Measurements from ENCODE around the gene ZNF784. TPM values are rescaled to one million over a fixed set of nuclear protein-coding genes. Genes with fewer than 3 reads are reported as not detected.

Gene ZNF784
- total RNA-seq, 2 experiments from 2014 or later = 3.4 to 4.0 TPM

GRCh38 chr19:55599842-55600661, 24.3 kb downstream of the ZNF784 start, which contains the start of gene ZNF524:
ZNF524 (plus strand) TSS chr19:55600288; CDS start chr19:55602113, 1,825 bp downstream.
- peak; percentile 93 for DNase-seq (ENCODE audit: low spot score)
- H3K9me3 ChIP-seq (ENCODE audit: low read length) = no peaks in the 10 kb centered on the region
- TF ChIP-seq CTCF (conservative IDR thresholded peaks at IDR 0.05; ENCODE audit: low read length) (no peak), EZH2phosphoT487 (IDR thresholded peaks at IDR 0.05; ENCODE audit: borderline replicate concordance, low read depth, low read length) (no peak)
- no TSS peak for BruUV-seq (replicated peaks)
- H2AFZ ChIP-seq (ENCODE audit: low read length) = peak within 1 kb of the TSS; percentile 66
- no peaks in the 10 kb centered on the region for H4K20me1 ChIP-seq (ENCODE audit: insufficient read depth, low read length)
- H3K4me1 ChIP-seq (ENCODE audit: insufficient read depth, low read length, poor library complexity, severe bottlenecking) = peaks cover 36% of the 10 kb centered on the region
- H3K9me2 ChIP-seq (ENCODE audit: insufficient read depth, low read length) = no peaks in the 10 kb centered on the region
- H3K4me3 ChIP-seq (ENCODE audit: low read depth, low read length, poor library complexity, severe bottlenecking) = peak within 1 kb of the TSS; percentile 74
- H3K79me2 ChIP-seq (ENCODE audit: insufficient read depth, low read depth, low read length) = no peaks in the 10 kb centered on the region
- POLR2A ChIA-PET = interaction anchor here (0.8 to 1.6 kb wide), 3 partner anchors 14 to 47 kb away, joined by 3 to 15 read pairs (median 7); partner anchors contain the start of gene ZNF784
- H3K27ac ChIP-seq (ENCODE audit: low read depth, low read length, poor library complexity, severe bottlenecking) = peak within 1 kb of the TSS; percentile 94
- H3K36me3 ChIP-seq (ENCODE audit: insufficient read depth, low read length) = peaks cover 19% of the 10 kb centered on the region
- peak within 1 kb of the TSS; percentile 100 for H3K4me2 ChIP-seq (ENCODE audit: low read length)
- intact Hi-C loops (cut with micrococcal nuclease; ENCODE audit: unreplicated experiment) = loop anchor here (1.0 to 2.0 kb wide), 2 partner anchors 19 to 43 kb away; partner anchors contain the start of genes ZNF579 and ZNF581
- CTCF ChIA-PET (ENCODE audit: unreplicated experiment) = interaction anchor here (0.6 kb wide), 1 partner anchor 231 kb away, joined by 7 read pairs; no protein-coding TSS in a partner anchor

- peak within 1 kb of the TSS; percentile 74 for H3K4me3 ChIP-seq (ENCODE audit: low read depth, low read length, poor library complexity, severe bottlenecking)
- H3K4me2 ChIP-seq (ENCODE audit: low read length) = peak within 1 kb of the TSS; percentile 100
- ChIA-PET POLR2A (interaction anchor here (0.8 to 1.6 kb wide), 4 partner anchors 12 to 48 kb away, joined by 3 to 15 read pairs (median 6); partner anchors contain the start of gene ZNF784), CTCF (ENCODE audit: unreplicated experiment) (no interaction called here)
- no peaks in the 10 kb centered on the region for H3K9me2 ChIP-seq (ENCODE audit: insufficient read depth, low read length)
- H2AFZ ChIP-seq (ENCODE audit: low read length) = peak within 1 kb of the TSS; percentile 66
- H4K20me1 ChIP-seq (ENCODE audit: insufficient read depth, low read length) = no peaks in the 10 kb centered on the region
- H3K36me3 ChIP-seq (ENCODE audit: insufficient read depth, low read length) = peaks cover 24% of the 10 kb centered on the region
- BruUV-seq (replicated peaks) = no TSS peak
- TF ChIP-seq EZH2phosphoT487 (IDR thresholded peaks at IDR 0.05; ENCODE audit: borderline replicate concordance, low read depth, low read length) = no peak
- TF ChIP-seq CTCF (conservative IDR thresholded peaks at IDR 0.05; ENCODE audit: low read length) = no peak
- H3K9me3 ChIP-seq (ENCODE audit: low read length) = no peaks in the 10 kb centered on the region
- peaks cover 32% of the 10 kb centered on the region for H3K4me1 ChIP-seq (ENCODE audit: insufficient read depth, low read length, poor library complexity, severe bottlenecking)
- DNase-seq (ENCODE audit: low spot score) = peak; percentile 98
- H3K27ac ChIP-seq (ENCODE audit: low read depth, low read length, poor library complexity, severe bottlenecking) = peak within 1 kb of the TSS; percentile 94
- intact Hi-C loops (cut with micrococcal nuclease; ENCODE audit: unreplicated experiment) = loop anchor here (1.0 to 2.0 kb wide), 2 partner anchors 19 to 44 kb away; partner anchors contain the start of genes ZNF579 and ZNF581
- H3K79me2 ChIP-seq (ENCODE audit: insufficient read depth, low read depth, low read length) = no peaks in the 10 kb centered on the region
These were observed 24.9 kb downstream of the ZNF784 start, which contains the start of gene FIZ1 for GRCh38 chr19:55599468-55599841. FIZ1 (minus strand) TSS chr19:55599517; CDS start chr19:55597865, 1,652 bp downstream.
